GM12864 (cell line): ENCODE results near the gene SDK2.

Experiments used
- DNase-seq: peaks from one replicate; pipeline ENCODE4 v3.0.0-alpha.2; 2011; ENCODE audit warnings: low read depth
- H3K4me3 ChIP-seq: 2 replicates; pipeline ENCODE4 v1.5.1; 2011; ENCODE audit warnings: mild to moderate bottlenecking, low read depth, low read length, control low read depth
- CTCF ChIP-seq: IDR thresholded peaks from 2 replicates; pipeline ENCODE4 v1.5.1; 2011; ENCODE audit warnings: low read depth, mild to moderate bottlenecking, moderate library complexity, low read length, control low read depth, inconsistent platforms; ENCODE audit errors: missing control alignments

SDK2 gene

GRCh38 chr17:73644145-73645049 is at the start of gene SDK2:
Gene SDK2 (minus strand): TSS chr17:73644445. CDS start chr17:73644088, 357 bp downstream.
- H3K4me3 ChIP-seq = no peak within 1 kb of the TSS
- TF ChIP-seq CTCF = no peak
- DNase-seq = no peak

- H3K4me3 ChIP-seq = no peak overlapping the region
- no peak for TF ChIP-seq CTCF
- no peak for DNase-seq
These were observed 48.8 kb upstream of the SDK2 start for GRCh38 chr17:73693071-73693470.

- no peak for TF ChIP-seq CTCF
- no peak overlapping the region for H3K4me3 ChIP-seq
- no peak for DNase-seq
These were observed 47.1 kb upstream of the SDK2 start for GRCh38 chr17:73691321-73691766.

GRCh38 chr17:73690676-73691075 is 46.4 kb upstream of the SDK2 start:
- no peak for TF ChIP-seq CTCF
- no peak for DNase-seq
- H3K4me3 ChIP-seq = no peak overlapping the region

GRCh38 chr17:73689596-73690275 is 45.5 kb upstream of the SDK2 start:
- TF ChIP-seq CTCF = no peak
- no peak overlapping the region for H3K4me3 ChIP-seq

GRCh38 chr17:73686961-73687360 is 42.7 kb upstream of the SDK2 start:
- no peak overlapping the region for H3K4me3 ChIP-seq
- no peak for DNase-seq
- TF ChIP-seq CTCF = no peak

More at GRCh38 chr17:73689596-73690275, 45.5 kb upstream of the SDK2 start:
- no peak for DNase-seq
